ENCODE data around the gene TBX10. TPM values are rescaled to one million over a fixed set of nuclear protein-coding genes. Genes with fewer than 3 reads are reported as not detected.

TBX10 gene
- total and polyA plus RNA-seq, 12 donors: not detected

DNA sequence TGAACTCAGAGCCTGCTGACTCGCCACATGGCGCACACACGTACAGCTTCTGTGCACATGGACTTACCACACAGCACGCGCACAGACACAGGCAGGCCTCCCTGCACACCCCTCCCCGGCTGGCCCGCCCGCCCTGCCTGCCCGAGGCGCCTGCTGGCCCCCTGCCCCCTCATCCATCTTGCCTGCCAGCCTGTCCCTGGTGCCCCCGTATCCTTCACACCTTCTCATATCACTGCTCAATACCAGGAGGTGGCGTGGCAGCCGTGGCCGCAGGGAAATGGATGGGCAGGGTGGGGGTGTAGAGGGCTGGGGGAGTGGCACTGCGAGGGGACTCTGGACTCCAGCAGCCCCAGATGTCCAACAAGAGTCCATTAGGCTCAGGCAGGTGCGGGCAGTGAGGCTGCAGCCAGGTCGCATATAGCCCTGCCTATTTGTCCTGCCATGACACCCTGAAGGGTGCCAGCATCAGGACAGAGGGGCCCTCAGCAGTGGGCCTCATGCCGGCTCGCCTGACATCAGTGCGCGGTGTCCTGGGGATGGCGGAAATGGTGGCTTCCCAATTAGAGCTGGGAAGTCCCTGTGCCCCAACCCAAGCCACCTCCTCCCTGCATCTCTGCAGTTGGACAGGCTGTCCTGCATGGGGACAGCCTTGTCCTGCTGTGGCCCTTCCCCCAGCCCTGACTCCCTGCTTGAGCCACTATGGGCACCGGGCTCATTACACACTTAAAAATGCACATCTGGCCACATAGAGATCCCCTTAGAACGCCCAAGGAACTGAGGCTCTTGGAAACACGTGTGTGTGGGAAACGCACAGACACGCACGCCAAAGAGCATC, 2.0 kb upstream of the TBX10 start:
- Histone ChIP-seq H3K27ac (no peak overlapping the region), H3K36me3 (replicated peaks in 1 of 2) (no peaks in the 10 kb centered on the region), H3K9me3 (replicated peaks in 1 of 3) (no peaks in the 10 kb centered on the region), H3K4me3 (no peak overlapping the region), H3K4me1 (replicated peaks in 1 of 2) (no peaks in the 10 kb centered on the region), H3K27me3 (peaks cover 17% of the 10 kb centered on the region)
- WGBS, 4 donors: 61 to 82% (median 74%) methylated on average over 15 to 28 of the region's 28 CpGs
- intact Hi-C loops (cut with DNase I): no loop called here
- TF ChIP-seq, protein P1, sequence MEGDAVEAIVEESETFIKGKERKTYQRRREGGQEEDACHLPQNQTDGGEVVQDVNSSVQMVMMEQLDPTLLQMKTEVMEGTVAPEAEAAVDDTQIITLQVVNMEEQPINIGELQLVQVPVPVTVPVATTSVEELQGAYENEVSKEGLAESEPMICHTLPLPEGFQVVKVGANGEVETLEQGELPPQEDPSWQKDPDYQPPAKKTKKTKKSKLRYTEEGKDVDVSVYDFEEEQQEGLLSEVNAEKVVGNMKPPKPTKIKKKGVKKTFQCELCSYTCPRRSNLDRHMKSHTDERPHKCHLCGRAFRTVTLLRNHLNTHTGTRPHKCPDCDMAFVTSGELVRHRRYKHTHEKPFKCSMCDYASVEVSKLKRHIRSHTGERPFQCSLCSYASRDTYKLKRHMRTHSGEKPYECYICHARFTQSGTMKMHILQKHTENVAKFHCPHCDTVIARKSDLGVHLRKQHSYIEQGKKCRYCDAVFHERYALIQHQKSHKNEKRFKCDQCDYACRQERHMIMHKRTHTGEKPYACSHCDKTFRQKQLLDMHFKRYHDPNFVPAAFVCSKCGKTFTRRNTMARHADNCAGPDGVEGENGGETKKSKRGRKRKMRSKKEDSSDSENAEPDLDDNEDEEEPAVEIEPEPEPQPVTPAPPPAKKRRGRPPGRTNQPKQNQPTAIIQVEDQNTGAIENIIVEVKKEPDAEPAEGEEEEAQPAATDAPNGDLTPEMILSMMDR (IDR thresholded peaks at IDR 0.05): no peak
- no peak for TF ChIP-seq POLR2A (IDR thresholded peaks at IDR 0.05)
- no peak for DNase-seq

DNA sequence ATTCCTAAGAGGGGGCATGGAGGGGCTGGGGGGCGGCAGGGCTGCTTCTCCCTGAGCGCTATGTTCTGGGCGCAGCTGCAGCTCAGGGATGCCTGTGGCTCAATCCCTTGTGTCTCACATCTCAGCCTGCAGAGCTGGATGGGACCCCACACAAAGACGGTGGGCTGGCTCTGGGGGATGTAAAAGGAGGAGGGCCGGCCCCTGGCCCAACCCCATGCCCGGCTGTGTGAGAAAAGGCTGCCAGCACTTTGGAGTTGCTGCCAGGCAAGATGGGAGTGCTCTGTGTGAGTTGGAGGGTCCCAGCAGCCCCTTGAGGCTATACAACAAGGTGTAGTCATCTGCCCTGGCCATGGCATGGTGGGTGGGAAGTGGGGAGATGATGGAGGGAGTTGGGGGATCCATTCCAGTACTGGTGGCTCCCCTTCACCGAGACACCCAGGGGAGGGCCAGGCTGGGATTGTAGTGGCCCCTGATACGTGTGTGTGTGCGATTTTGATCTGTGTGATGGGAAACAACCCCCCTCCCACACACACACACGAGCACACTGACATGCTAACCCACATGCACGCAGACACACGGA, 1.3 kb upstream of the TBX10 start:
- TF ChIP-seq POLR2A (IDR thresholded peaks at IDR 0.05): no peak
- TF ChIP-seq, protein P1 (IDR thresholded peaks at IDR 0.05): no peak
- Histone ChIP-seq H3K27ac (no peak overlapping the region), H3K4me1 (replicated peaks in 1 of 2) (no peaks in the 10 kb centered on the region), H3K36me3 (replicated peaks in 1 of 2) (no peaks in the 10 kb centered on the region), H3K4me3 (no peak overlapping the region), H3K9me3 (replicated peaks in 1 of 3) (no peaks in the 10 kb centered on the region), H3K27me3 (peaks cover 17% of the 10 kb centered on the region)
- intact Hi-C loops (cut with DNase I): no loop called here
- 50 to 63% (median 56%) methylated on average over 7 to 12 of the region's 12 CpGs for whole genome bisulfite sequencing, 4 donors
- no peak for DNase-seq

GRCh38 chr11:67640021-67640757, 626 bp upstream of the TBX10 start:
- intact Hi-C loops (cut with DNase I): no loop called here
- peaks cover 17% of the 10 kb centered on the region for H3K27me3 ChIP-seq
- no peaks in the 10 kb centered on the region for H3K36me3 ChIP-seq (replicated peaks in 1 of 2)
- no peaks in the 10 kb centered on the region for H3K9me3 ChIP-seq (replicated peaks in 1 of 3)
- no peak overlapping the region for H3K4me3 ChIP-seq
- WGBS, 4 donors: 37 to 97% (median 64%) methylated on average over 4 to 23 of the region's 23 CpGs
- DNase-seq: peak; percentile 50 to 83 (median 80)
- no peak overlapping the region for H3K27ac ChIP-seq
- TF ChIP-seq, protein P1 (IDR thresholded peaks at IDR 0.05): peak; percentile 41 to 76 (median 58)
- no peak for TF ChIP-seq POLR2A (IDR thresholded peaks at IDR 0.05)
- H3K4me1 ChIP-seq (replicated peaks in 1 of 2): no peaks in the 10 kb centered on the region
